ENCODE measurements around the gene ZFAND6.
"Not testable (repeated sequence)": the region's sequence is repeated elsewhere in the genome, so short reads cannot be mapped to it uniquely, and the experiment has no call there.

ZFAND6 gene

DNA sequence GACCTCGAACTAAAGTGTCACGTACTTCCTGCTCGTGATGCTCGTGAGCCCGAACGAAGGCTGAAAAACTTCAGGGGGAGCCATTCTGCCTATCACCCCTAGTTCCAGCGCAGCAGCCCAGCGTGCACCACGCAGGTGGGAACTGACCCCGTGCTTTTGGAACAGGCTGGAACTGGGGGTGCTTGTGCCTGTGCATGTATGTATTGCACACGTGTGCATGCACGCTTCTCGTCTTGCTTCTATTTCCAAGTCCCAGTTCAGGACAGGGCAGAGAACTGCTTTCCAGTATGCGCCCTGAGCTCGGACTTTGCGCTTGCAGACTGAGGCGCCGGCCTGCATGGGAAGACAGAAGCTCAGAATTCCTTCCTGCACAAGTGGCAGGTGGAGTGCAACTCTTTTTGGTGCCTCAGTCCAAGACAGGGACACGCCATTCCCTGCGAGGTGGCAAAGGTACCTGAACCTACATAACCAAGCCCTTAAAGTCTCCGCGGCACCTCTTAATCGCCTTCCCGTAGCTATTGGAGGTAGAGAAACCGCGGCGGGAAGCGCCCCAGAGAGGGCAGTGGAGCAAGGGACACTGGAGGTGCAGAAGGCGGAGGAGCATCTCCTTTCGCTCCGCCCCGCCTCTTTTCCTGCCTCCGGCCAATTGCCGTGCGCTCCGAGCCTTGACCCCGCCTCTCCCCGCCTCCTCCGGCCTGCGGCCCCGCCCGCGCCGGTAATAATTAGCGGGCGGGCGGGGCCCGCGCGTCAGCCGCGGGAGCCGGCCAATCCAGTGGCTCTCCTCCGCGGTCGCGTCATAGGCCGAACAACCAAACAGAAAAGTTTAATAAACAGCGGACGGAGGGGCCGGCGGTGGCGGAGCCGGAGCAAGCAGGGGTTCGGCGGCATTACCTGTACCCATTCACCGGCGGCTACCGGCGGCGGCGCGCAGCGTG, at the start of gene ZFAND6:
Gene ZFAND6 (plus strand): TSS at position 826 of the 935 bp plus-strand sequence. CDS start 60,669 bp downstream, outside the sequence.
- peak; percentile 93 for DNase-seq

DNA sequence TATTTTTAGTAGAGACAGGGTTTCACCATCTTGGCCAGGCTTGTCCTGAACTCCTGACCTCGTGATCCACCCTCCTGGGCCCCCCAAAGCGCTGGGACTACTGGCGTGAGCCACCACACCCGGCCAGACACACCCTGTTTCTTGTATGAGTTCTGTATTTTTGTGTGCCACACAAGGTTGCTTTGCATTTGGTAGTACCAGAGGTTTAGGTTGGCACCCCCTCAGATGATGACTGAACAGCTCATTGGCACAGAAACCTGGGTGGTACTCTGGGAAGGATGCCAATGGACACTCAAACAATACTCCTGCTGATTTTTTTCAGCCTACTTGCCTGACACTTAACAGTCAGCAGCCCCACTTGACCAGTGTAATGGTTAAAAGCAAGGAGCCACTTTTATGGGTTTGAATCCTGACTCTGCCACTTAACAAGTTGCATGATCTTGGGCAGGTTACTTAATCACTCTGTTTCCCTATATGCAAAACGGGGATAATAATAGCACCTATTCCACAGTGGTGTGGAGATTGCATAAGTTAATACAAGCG, 49.3 kb upstream of the ZFAND6 start:
- DNase-seq: no peak

DNA sequence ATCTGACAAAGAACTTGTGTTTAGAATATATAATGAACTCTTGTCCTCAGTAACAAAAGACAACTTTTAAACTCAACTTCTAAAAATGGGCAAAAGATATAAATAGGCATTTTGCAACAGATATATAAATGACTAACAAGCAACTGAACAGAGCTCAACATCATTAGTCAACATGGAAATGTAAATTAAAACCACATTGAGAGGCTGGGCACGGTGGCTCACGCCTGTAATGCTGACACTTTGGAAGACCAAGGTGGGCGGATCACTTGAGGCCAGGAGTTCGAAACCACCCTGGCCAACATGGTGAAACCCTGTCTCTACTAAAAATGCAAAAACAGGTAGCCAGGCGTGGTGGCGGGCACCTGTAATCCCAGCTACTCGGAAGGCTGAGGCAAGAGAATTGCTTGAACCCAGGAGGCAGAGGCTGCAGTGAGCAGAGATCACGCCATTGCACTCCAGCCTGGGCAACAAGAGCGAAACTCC, 48.4 kb upstream of the ZFAND6 start:
- DNase-seq: not testable (repeated sequence)

DNA sequence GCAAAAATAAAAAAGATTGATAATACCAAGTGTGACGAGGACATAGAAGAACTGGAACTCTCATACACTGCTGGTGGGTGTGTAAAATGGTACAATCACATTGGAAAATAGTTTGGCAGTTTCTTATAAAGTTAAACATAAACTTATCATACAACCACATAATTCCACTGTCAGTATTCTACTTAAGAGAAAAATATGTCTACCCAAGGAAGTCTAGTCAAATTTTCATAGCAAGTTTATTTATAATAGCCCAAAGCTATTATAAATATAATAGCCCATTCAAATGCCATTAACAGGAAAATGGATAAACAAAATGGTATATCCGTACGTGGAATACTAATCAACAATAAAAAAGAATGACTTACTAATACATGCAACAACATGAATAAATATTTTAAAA, 47.9 kb upstream of the ZFAND6 start:
- no peak for DNase-seq

DNA sequence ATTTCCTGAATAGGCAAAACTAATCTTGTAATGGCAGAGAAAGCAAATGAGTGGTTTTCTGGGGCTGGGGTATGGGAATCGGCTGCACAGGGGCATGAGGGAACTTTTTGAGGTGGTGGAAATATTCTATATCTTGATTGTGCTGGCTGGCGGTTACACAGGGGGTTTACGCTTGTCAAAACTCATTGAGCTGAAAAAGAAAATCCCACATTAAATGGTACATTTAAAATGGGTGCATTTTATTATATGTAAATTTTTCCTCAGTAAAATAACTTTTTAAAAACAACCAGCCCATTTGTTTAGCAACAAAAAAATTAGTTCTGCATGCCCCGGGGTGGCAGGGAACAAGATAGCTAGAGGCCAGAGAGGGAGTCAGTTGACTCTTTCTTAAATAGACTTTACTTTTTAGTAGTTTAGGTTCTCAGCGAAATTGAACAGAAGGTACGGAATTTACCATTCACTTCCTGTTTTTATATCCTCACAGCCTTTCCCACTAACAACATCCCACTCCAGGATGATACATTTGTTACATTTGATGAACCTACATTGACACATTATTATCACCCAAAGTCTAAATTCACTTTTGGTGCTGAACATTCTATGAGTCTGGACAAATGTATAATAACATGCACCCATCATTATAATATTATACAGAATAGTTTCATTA, 47.3 kb upstream of the ZFAND6 start:
- DNase-seq: no peak

DNA sequence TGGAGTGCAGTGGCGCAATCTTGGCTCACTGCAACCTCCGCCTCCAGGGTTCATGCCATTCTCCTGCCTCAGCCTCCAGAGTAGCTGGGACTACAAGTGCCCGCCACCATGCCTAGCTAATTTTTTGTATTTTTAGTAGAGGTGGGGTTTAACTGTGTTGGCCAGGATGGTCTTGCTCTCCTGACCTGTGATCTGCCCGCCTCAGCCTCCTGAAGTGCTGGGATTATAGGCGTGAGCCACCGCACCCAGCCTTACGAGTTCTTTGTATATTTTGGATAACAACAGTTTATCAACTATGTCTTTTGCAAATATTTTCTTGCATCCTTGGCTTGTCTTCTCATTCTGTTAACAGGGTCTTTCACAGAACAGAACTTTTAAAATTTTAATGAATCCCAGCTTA, 45.3 kb upstream of the ZFAND6 start:
- DNase-seq: not testable (repeated sequence)

DNA sequence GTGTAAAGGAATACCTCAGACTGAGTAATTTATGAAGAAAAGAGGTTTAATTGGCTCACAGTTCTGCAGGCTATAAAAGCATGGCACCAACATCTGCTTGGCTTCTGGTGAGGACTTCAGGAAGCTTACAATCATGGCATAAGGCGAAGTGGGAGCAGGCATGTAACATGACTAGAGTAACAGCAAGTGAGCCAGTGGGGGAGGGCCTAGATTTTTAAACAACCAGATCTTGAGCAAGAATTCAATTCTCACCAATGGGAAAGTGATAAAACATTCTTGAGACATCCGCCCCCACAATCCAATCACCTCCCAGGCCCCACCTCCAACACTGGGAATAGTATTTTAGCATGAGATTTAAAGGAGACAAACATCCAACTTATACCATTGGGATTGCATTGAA, 44.3 kb upstream of the ZFAND6 start:
- no peak for DNase-seq

DNA sequence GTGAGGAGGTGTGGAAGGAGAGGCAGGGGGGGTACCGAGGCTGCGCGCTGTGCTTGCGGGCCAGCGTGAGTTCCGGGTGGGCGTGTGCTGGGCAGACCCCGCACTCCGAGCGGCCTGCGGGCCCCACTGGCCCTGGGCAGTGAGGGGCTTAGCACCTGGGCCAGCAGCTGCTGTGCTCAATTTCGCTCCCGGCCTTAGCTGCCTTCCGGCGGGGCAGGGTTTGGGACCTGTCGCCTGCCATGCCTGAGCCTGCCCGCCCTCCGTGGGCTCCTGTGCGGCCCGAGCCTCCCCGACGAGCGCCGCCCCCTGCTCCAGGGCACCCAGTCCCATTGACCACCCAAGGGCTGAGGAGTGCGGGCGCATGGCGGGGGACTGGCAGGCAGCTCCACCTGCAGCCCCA, 43.0 kb upstream of the ZFAND6 start:
- DNase-seq: not testable (repeated sequence)

DNA sequence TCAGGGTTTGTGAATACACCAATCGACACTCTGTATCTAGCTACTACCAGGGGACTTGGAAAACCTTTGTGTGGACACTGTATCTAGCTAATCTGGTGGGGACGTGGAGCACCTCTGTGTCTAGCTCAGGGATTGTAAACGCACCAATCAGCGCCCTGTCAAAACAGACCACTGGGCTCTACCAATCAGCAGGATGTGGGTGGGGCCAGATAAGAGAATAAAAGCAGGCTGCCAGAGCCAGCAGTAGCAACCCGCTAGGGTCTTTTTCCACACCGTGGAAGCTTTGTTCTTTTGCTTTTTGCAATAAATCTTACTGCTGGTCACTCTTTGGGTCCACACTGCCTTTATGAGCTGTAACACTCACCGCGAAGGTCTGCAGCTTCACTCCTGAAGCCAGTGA, 42.3 kb upstream of the ZFAND6 start:
- not testable (repeated sequence) for DNase-seq

DNA sequence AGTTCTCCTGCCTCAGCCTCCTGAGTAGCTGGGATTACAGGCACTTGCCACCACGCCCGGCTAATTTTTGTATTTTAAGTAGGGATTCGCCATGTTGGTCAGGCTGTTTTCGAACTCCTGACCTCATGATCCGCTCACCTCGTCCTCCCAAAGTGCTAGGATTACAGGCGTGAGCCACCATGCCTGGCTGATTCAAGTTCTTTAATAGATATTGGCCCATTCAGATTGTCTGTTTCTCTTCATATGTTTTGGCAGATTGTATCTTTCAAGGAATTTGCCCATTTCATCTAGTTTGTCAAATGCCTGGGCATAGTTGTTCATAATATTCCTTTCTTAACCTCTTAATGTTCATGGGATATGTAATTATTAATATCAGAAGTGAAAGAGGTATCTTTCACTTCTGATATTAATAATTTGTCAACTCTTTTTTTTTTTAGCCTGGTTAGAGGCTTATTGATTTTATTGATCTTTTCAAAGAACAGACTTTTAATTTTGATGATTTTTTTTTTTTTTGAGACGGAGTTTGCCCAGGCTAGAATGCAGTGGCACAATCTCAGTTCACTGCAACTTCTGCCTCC, 40.2 kb upstream of the ZFAND6 start:
- DNase-seq: no peak

DNA sequence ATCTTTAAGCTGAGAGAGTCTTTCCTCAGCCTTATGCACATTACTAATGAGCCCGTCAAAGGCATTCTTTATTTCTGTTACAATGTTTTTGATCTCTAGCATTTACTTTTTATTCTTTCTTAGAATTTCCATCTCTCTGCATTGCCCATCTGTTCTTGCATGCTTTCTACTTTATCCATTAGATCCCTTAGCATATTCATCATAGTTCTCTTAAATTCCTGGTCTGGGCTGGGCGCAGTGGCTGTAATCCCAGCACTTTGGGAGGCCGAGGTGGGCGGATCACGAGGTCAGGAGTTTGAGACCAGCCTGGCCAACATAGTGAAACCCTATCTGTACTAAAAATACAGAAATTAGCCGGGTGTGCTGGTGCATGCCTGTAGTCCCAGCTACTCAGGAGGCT, 39.3 kb upstream of the ZFAND6 start:
- DNase-seq: not testable (repeated sequence)

DNA sequence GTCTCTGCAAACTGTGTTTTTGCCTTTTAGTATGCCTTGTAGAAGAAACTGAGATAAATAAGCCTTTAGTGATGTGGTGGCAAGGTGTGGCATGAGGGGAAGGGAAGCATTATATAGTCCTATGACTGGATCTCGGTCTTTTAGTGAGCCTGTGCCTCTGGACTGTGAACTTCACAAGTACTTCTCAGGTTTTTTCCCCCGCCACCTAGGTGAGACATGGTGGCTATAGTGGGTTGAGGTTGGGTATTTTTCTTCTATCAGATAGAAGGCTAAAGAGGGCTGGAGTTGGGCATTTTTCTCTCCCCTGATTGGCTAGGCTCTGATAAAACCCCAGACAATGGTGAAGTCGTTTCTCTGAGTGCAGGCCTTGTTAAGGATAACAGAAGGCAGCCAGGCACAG, 38.7 kb upstream of the ZFAND6 start:
- no peak for DNase-seq

DNA sequence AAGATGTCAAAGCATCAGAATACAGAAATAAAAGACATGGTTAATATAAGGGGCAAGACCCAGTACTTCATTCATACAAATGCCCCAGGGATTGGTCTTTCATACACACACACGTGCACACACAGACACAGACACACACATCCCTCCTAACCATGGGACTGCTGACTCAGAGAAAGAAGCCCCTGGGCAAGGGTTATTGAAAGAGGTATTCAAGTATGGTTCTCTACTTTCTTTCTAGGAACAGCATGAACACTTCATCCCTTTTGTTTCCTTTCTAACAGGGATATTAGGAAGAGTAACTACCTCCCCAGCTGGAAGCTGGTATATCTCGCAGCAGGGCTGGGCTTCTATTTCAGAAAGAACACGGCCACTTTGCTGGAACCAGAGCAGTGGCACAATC, 33.2 kb upstream of the ZFAND6 start:
- DNase-seq: no peak

DNA sequence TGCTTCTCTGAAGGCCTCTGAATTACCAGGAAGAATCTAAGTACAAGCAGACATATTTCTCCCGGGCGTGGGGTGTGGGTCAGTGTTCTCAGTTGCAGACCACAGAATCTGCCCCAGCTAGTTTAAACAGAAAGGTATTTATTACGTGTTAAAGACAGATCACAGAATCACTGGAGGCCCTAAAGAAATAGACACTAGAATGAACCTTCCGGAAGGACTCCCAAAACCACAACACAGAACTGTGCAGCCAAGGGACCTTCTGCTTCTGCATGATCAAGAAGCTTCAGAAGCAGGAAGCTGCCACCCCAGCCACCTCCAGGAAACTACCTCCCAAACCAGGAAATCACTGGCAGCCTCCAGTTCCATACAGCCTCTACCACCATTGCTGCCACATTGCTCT, 32.7 kb upstream of the ZFAND6 start:
- DNase-seq: no peak

DNA sequence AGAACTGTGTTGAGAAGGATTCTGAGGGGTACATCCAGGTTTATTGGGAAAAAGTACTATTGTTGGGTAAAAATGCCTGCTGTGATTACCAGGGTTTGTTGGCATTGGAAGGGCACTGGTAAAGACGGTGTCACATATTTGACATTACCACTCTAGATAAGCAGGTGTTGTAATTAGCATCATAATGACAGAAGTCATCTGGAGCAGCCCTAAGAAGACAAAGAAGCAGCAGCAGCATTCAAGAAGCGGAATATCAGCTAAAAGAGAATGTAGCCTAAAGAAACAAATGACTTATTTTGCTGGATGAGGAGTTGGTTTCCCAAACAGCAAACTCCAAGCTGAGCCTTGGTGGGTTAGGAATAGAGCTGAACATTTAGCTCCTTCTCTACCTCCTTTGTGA, 30.5 kb upstream of the ZFAND6 start:
- DNase-seq: no peak

DNA sequence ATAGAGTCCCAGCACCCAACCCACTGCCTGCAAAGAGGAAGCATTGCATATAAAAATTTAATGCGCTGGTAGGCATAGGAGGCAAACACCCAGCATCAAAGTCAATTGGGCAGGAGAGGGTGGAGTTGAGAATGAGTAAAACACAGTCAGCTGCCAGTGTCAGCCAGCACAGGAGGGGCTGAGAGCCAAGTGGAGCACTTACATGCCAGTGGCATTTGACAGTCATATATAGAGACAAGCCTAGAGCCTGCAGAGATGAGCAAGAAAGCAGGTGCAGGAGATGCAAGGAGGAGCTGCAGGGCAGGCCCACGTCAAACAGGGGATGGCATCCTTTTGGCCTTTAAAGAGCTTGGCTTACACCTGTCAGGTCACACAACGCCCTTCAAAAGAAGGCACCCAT, 27.6 kb upstream of the ZFAND6 start:
- no peak for DNase-seq

DNA sequence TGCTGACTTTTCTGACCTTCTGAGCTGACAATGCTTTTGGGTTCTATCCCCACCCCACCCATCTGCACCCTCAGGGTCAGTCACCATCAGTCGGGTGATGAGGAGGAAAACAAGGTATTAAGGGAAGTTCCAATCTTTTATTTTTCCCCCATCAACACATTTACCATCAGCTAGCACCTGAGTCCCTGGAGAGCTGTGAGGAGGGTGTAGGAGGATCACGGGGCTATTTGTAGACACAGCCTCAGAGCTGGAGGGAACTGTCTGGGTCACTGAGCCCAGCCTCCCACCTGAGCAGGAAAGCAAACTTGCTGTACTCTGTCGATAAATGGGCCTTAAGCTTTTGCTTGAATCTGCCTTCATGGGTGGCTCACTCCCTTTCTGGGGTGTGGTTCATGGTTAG, 24.8 kb upstream of the ZFAND6 start:
- no peak for DNase-seq

DNA sequence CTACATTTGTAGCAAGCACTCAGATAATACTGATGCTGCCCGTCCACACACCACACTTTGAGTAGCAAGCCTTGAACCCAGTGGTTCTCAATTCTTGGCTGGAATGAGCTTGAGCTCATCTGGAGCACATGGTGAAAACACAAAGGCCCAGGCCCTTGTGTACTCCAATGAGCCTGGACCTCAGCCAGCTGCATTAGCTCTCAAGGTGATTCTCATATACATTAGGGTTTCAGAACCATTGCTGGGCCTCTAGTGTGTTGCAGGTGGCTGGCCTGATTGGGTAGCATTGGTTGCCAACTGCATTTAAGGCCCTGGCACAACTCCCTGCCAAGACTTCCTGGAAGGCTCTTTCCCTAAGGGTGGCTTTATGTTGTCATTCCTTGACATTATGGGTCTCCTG, 23.4 kb upstream of the ZFAND6 start:
- no peak for DNase-seq

DNA sequence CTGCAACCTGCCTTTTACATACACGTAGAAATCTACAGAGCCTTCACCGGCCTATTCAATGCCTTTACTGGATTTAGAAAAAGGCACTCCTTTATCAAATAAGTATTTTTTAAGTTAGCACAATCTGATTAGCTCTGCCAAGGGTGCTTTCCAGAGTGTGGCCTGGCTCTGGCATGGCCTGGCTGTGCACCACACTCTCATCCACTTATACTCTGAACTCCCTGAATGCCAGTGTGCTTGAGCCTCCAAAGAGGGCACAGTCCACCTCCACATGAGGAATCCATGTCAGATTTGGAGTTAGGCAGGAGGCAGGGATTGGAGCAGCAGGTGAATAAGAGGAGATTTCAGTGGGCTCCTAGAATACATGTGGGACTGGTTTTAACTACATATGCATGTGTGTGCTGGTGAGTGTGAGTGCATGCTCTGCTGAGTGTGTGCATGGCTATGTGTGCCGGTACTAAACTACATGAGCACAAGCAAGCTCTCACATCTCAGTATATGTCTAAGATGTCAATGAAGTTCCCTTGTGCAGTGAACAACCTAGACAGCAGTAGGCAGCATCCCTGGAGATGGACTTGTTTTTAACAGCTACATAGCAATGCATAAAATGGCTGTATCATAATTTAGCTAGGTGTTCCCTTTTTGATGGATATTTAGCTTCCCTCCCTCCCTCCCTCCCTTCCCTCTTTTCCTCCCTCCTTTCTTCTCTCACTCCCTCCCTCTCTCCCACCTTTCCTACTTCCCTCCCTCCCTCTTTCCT, 17.8 kb upstream of the ZFAND6 start:
- no peak for DNase-seq

DNA sequence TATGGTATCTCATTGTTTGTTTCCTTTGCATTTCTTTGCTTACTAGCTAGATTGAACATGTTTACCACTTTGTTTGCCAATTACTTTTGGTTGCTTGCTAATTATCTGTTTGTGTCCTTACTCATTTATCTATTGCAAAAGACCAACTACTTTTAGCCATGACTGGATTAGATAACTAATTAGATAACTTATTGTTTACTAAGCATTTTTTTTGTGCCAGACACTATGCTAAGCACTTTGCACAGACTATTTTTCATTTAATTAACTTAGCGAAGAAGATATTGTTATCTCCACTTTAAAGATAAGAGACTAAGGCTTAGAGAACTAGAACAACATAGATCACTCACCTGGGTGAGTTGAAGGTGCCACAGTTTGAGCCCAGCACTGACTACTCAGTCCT, 16.9 kb upstream of the ZFAND6 start:
- no peak for DNase-seq

DNA sequence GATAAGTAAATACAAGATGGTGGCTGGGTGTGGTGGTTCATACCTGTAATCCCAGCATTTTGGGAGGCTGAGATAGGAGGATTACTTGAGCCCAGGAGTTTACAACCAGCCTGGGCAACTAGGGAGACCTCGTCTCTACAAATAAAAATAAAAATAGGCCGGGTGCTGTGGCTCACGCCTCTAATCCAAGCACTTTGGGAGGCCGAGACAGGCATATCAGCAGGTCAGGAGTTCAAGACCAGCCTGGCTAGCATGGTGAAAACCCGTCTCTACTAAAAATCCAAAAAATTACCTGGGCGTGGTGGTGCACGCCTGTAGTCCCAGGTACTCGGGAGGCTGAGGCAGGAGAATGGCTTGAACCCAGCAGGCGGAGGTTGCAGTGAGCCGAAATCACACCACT, 14.3 kb upstream of the ZFAND6 start:
- DNase-seq: not testable (repeated sequence)

DNA sequence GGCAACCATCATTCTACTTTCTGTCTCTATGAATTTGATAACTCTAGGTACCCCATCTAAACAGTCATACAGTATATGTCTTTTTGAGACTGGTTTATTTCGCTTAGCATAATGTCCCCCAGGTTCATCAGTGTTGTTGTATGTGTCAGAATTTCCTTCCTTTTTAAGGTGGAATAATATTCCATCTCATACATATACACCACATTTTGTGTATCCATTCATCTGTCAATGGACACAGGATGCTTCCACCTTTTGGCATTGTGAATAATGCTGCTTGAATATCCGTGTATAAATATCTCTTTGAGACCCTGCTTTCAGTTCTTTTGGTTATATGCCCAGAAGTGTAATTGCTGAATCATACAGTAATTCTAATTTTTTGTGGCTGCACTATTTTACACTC, 10.4 kb upstream of the ZFAND6 start:
- DNase-seq: no peak
